GM23248 (cell line): ENCODE results near the gene CNTN1.

Experiments
- EZH2 ChIP-seq: fragments of 200-600 bp; sonication (generic); IDR thresholded peaks from 2 replicates; pipeline ENCODE4 v1.6.1; 2018; ENCODE audit warnings: antibody characterized with exemption, mild to moderate bottlenecking; ENCODE audit not compliant: insufficient read depth, poor library complexity, severe bottlenecking
- EZH2phosphoT487 ChIP-seq: fragments of 200-600 bp; sonication (generic); IDR thresholded peaks from 2 replicates; pipeline ENCODE4 v1.6.1; 2018; ENCODE audit warnings: antibody characterized with exemption, moderate library complexity, mild to moderate bottlenecking, low read depth; ENCODE audit not compliant: insufficient read depth

DNA sequence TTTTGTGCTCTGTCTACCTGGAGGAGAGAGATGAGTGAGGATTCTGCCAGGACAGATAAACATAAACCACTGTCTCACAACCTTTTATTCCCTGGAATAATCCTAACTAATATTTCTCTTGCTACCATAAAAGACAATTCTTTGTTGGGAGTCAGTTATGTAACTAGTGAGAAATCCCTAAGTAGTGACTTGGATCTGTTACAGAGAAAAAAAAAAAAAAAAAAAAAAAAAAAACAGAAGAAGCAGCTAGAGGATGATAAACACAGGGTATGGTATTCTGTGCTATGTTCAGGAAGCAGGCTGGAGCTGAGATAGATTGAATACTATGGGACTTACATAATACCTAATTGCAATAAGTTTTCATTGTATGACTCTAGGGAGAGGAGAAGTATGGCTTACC, 178.7 kb downstream of the CNTN1 start:
- no peak for TF ChIP-seq EZH2
- TF ChIP-seq EZH2phosphoT487, result no peak
